GM12892 (cell line): ENCODE data around the gene ZSCAN10.
"Not testable (repeated sequence)": the region's sequence is repeated elsewhere in the genome, so short reads cannot be mapped to it uniquely, and the experiment has no call there.

Experiments
- DNase-seq: peaks from one replicate; pipeline ENCODE4 v3.0.0; 2011; ENCODE audit not compliant: insufficient read length
- FAIRE-seq: peaks from 2 replicates; lab custom pipeline; 2011; peaks lifted over from hg19 to GRCh38; lab: Jason Lieb, UNC
- POLR2A ChIP-seq: IDR thresholded peaks from 2 replicates; pipeline ENCODE4 v1.6.1; 2011; ENCODE audit warnings: low read depth, low read length, control low read depth
- POLR2AphosphoS5 ChIP-seq: IDR thresholded peaks from 2 replicates; pipeline ENCODE4 v1.6.1; 2011; ENCODE audit warnings: low read depth, low read length, control low read depth
- TAF1 ChIP-seq: IDR thresholded peaks from 2 replicates; pipeline ENCODE4 v1.6.1; 2011; ENCODE audit warnings: low read depth, mild to moderate bottlenecking, control low read depth, low read length, borderline replicate concordance

Gene ZSCAN10

GRCh38 chr16:3088450-3088849 lies 10.6 kb downstream of the ZSCAN10 start:
- DNase-seq, result no peak
- no peak for TF ChIP-seq POLR2A
- no peak for FAIRE-seq

DNA sequence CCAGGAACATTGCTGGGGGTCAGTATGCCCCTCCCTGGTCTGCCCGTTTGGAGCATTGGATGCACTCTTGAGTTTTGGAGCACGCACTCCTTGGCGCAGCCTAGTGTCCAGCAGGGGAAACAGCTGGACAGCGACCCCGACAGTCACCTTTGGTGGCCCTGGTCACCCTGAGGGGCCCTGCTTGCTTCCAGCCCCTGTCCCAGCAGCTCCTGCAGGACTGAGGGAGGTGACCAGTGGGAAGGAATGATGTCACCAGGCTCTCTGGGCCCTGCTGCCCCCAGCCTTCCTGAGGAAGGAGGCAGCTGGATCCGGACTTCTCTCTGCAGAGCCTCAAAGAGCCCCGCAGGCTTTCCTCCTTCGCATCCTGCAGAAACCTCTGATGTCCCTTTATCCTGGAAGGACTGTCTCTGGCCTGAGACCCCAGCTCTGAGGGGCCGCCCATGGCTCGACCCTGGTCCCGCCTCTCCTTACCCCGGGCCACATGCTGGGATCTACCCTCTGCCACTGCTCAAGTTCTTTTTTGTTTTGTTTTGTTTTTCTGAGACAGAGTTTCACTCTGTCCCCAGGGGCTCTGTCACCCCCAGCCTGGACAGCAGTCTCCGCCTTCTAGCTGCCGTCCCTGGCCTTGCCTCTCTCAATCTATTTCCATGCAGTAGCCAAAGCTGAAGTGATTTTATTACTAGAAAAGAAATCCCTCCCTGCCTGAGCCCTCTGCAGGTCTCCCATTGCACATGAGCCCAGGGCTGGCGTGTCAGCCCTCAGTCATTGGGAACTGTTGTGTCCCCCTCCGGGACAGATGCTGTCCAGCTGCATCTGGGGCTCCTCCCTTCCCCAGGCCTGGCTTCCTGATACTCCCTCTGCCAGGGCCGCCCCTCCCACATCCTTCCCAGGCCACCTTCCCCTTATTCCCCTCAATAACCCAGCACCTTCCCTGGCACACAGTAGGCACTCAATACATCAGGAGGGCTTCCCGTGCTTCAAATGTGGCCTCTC lies 11.6 kb downstream of the ZSCAN10 start:
- peak; percentile 5 for FAIRE-seq
- TF ChIP-seq TAF1 (no peak), POLR2AphosphoS5 (no peak), POLR2A (no peak)
- no peak for DNase-seq

GRCh38 chr16:3086596-3087242 lies 12.4 kb downstream of the ZSCAN10 start:
- TF ChIP-seq TAF1, result no peak
- TF ChIP-seq POLR2A, result no peak
- no peak for TF ChIP-seq POLR2AphosphoS5
- FAIRE-seq, result peak; percentile 33
- DNase-seq, result no peak

DNA sequence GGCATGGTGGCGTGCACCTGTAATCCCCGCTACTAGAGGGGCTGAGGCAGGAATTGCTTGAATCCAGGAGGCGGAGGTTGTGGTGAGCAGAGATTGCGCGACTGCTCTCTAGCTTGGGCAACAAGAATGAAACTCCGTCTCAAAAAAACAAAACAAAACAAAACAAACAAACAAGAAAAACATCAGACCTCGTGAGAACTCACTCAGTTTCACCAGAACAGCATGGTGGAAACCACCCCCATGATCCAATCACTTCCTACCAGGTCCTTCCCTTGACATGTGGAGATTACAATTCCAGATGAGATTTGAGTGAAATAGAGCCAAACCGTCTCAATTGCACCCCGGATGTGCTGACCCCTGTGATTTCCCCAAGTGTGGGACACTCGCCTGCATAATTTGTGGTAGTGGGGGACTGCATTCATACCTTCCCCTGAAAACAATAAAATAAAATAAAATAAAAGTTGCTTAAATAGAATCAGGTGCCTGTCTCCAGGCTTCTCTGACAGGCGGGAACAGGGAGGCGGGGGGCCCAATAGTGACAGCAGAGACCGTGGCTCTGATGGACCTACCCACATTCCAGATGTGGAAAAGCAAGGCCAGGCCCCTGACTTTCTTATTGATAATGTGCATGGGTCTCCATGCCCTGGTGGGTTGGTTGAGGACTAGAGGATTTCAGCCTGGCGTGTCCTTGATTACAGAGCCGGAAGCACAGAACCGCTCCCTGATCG lies 13.1 kb downstream of the ZSCAN10 start:
- no peak for DNase-seq
- FAIRE-seq, result no peak
- TF ChIP-seq POLR2AphosphoS5, result no peak
- no peak for TF ChIP-seq POLR2A

GRCh38 chr16:3084969-3085670 lies 14.0 kb downstream of the ZSCAN10 start:
- FAIRE-seq (no peak), DNase-seq (no peak)
- TF ChIP-seq TAF1, result no peak
- TF ChIP-seq POLR2A, result no peak
- no peak for TF ChIP-seq POLR2AphosphoS5

GRCh38 chr16:3084491-3084890 lies 14.6 kb downstream of the ZSCAN10 start:
- DNase-seq (no peak), FAIRE-seq (no peak)
- TF ChIP-seq POLR2A, result no peak

DNA sequence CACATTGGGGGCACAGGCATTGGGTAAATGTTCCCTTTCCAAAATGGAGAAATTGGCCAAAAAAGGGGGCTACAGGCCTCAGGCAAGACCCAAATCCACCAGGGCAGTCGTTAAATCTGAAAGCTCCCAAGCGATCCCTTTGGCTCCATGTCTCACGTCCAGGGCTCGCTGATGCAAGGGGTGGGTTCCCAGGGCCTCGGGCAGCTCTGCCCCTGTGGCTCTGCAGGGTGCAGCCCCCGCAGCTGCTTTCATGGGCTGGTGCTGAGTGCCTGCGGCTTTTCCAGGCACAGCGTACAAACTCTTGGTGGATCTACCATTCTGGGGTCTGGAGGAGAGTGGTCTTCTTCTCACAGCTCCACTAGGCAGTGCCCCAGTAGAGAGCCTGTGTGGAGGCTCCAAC lies 15.7 kb downstream of the ZSCAN10 start:
- not testable (repeated sequence) for DNase-seq, FAIRE-seq

DNA sequence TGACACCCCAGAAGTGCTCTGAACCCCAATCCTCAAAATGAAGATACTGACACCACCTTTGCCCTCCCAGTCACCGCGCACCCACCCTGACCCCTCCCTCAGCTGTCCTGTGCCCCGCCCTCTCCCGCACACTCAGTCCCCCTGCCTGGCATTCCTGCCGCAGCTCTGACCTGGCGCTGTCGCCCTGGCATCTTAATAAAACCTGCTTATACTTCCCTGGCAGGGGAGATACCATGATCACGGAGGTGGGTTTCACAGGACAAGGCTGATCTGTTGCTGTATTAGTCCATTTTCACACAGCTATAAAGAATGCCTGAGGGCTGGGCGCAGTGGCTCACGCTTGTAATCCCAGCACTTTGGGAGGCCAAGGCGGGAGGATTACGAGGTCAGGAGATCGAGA lies 17.1 kb downstream of the ZSCAN10 start:
- DNase-seq, FAIRE-seq: not testable (repeated sequence)

DNA sequence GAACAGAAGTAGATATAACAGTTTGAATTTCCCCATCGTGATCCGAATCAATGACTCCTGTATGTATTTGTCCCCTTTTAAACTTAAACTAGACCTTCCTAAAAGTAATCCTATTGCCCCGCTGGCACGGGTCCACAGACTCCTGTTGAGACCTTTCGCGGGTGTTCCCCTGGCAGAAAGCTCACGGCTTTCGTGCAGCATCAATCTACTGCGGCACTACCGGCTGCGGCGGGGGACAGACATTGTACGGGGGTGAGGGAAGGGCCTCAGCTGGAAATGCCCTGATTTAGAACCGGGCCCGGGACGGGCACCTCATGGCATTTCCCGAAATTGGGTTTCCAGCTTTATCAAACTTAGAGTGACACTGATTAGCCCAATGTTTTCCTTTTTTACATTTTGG lies 19.1 kb downstream of the ZSCAN10 start:
- FAIRE-seq, result no peak
- TF ChIP-seq POLR2AphosphoS5 (no peak), POLR2A (no peak), TAF1 (no peak)
- DNase-seq, result no peak

DNA sequence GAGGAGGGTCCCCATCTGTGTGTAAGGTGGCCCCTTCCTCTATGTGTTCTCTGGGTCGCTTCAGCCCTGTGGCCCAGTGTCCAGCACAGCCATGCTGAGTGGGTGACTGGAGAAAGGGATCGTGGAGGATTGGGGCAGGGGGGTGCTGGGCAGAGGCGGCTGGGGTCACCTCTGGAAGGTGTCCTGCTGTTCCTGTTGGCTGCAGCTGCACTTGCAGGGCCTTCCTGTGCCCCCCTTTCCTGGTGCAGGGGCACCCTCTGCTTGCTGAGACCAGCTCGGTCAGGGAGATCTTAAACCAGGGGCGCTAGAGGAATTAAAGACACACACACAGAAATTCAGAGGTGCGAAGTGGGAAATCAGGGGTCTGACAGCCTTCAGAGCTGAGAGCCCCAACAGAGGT lies 22.5 kb downstream of the ZSCAN10 start:
- TF ChIP-seq POLR2A (no peak), POLR2AphosphoS5 (no peak), TAF1 (no peak)
- FAIRE-seq, result no peak
- DNase-seq, result no peak

DNA sequence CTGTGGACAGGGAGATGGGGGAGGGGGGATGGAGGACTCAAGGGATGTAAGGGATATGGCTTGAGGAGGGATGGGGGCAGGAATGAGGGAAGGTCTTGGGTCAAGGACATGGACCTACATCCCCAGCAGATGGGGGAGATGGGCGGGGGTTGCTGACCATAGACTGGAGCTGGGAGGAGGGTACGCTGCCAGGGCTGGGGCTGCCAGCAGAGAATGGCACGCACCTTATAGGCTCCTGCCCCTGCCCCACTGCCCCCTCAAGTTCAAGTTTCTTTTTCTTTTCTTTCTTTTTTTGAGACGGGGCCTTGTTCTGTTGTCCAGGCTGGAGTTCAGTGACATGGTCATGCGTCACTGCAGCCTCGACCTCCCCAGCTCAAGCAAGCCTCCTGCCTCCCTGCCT lies 23.1 kb downstream of the ZSCAN10 start:
- not testable (repeated sequence) for DNase-seq, FAIRE-seq

DNA sequence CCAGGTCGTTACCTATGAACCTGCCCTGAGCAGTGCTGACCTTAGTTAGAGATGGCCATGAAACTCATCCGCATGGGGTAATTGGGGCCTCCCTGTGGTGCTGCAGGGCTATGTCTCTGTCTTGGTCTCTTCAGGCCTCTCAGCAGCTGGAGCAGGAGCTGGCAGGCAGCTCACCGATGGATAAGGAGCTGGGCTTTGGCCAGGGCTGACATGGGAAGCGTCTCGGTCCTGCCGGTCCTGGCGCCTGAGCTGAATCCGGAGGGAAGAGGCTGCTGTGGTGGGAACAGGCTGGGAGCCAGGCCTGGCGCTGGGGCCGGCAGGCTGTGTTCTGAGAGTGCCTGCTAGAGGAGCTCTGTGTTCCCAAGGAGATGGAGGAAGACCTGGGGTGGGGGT lies 23.6 kb downstream of the ZSCAN10 start:
- FAIRE-seq (no peak), DNase-seq (no peak)
- TF ChIP-seq POLR2A (no peak), POLR2AphosphoS5 (no peak), TAF1 (no peak)
